WTC11 (cell line): ENCODE measurements around the gene TBC1D22A. TPM values are rescaled to one million over a fixed set of nuclear protein-coding genes. Genes with fewer than 3 reads are reported as not detected.

Source experiments
- ATAC-seq: fragments of 200-7000 bp; cut with Tn5 transposase; 2 replicates; pipeline ENCODE4 v1.10.0; 2021; ENCODE audit warnings: mild to moderate bottlenecking, moderate library complexity
- CTCF ChIA-PET: fragments of 300-600 bp; sonication (Branson Sonifier 250); formaldehyde crosslinking; loops from one replicate; lab custom pipeline; 2021; ENCODE audit warnings: antibody characterized with exemption; lab: Charles Lee
- POLR2A ChIA-PET: fragments of 350-600 bp; sonication (Branson Sonifier 250); formaldehyde crosslinking; loops from one replicate; lab custom pipeline; 2021; ENCODE audit warnings: antibody characterized with exemption; lab: Charles Lee
- DNase-seq: peaks from one replicate; pipeline ENCODE4 v3.0.0; 2021; ENCODE audit warnings: low spot score
- H3K27ac Mint-ChIP-seq: 2 replicates; pipeline ENCODE4 v1.8.0; 2021; ENCODE audit warnings: mixed read lengths
- H3K27me3 Mint-ChIP-seq: 2 replicates; pipeline ENCODE4 v1.8.0; 2021; ENCODE audit warnings: low read depth, mild to moderate bottlenecking, moderate library complexity, mixed read lengths
- H3K36me3 Mint-ChIP-seq: 2 replicates; pipeline ENCODE4 v1.8.0; 2021; ENCODE audit warnings: mixed read lengths
- H3K4me1 Mint-ChIP-seq: 2 replicates; pipeline ENCODE4 v1.8.0; 2022; ENCODE audit warnings: mixed read lengths
- H3K4me3 Mint-ChIP-seq: 2 replicates; pipeline ENCODE4 v1.8.0; 2021; ENCODE audit warnings: mild to moderate bottlenecking, moderate library complexity, mixed read lengths
- H3K9me3 Mint-ChIP-seq: 2 replicates; pipeline ENCODE4 v1.8.0; 2021; ENCODE audit warnings: mixed read lengths
- AR ChIP-seq: fragments of 250-450 bp; sonication (Bioruptor Pico); IDR thresholded peaks from 2 replicates; pipeline ENCODE4 v1.9.0; 2021; ENCODE audit warnings: mild to moderate bottlenecking
- E2F5 ChIP-seq: sonication (generic); formaldehyde crosslinking; IDR thresholded peaks from 2 replicates; pipeline ENCODE4 v1.8.1; 2022; ENCODE audit warnings: mild to moderate bottlenecking, moderate library complexity, missing genetic modification reagents
- ELF4 ChIP-seq: sonication (generic); formaldehyde crosslinking; IDR thresholded peaks from 2 replicates; pipeline ENCODE4 v1.8.1; 2022; ENCODE audit warnings: low read depth, mild to moderate bottlenecking, moderate library complexity, missing genetic modification reagents
- FOXP1 ChIP-seq: sonication (generic); formaldehyde crosslinking; IDR thresholded peaks from 2 replicates; pipeline ENCODE4 v1.8.0; 2022; ENCODE audit warnings: missing genetic modification reagents, mild to moderate bottlenecking, moderate library complexity, borderline replicate concordance
- FOXP4 ChIP-seq: sonication (generic); formaldehyde crosslinking; IDR thresholded peaks from 2 replicates; pipeline ENCODE4 v1.8.0; 2022; ENCODE audit warnings: mild to moderate bottlenecking, missing genetic modification reagents
- MLX ChIP-seq: sonication (generic); formaldehyde crosslinking; IDR thresholded peaks from 2 replicates; pipeline ENCODE4 v1.8.1; 2023; ENCODE audit warnings: mild to moderate bottlenecking, missing genetic modification reagents, moderate library complexity
- NR3C1 ChIP-seq: sonication (generic); formaldehyde crosslinking; conservative IDR thresholded peaks from 2 replicates; pipeline ENCODE4 v1.8.1; 2023; ENCODE audit warnings: low read depth, mild to moderate bottlenecking, missing genetic modification reagents
- SP1 ChIP-seq: sonication (generic); formaldehyde crosslinking; conservative IDR thresholded peaks from 2 replicates; pipeline ENCODE4 v1.8.1; 2022; ENCODE audit warnings: missing genetic modification reagents
- TCF7 ChIP-seq: sonication (generic); formaldehyde crosslinking; IDR thresholded peaks from 2 replicates; pipeline ENCODE4 v1.8.0; 2022; ENCODE audit warnings: mild to moderate bottlenecking, low read depth, missing genetic modification reagents, moderate library complexity
- ZMAT4 ChIP-seq: fragments of 250-450 bp; sonication (Bioruptor Pico); IDR thresholded peaks from 2 replicates; pipeline ENCODE4 v1.9.0; 2021; ENCODE audit warnings: mild to moderate bottlenecking
- ZSCAN18 ChIP-seq: fragments of 250-450 bp; sonication (Bioruptor Pico); IDR thresholded peaks from 2 replicates; pipeline ENCODE4 v2.1.2; 2022; ENCODE audit warnings: mild to moderate bottlenecking, moderate library complexity
- total RNA-seq: library from RNA; stranded (reverse); gene quantifications from 3 replicates; pipeline ENCODE4 v1.2.3, GENCODE V29; 2021

TBC1D22A gene
- total RNA-seq, 1 experiment from 2014 or later = 18.1 TPM

GRCh38 chr22:47090591-47091245 lies 328.3 kb downstream of the TBC1D22A start:
- H3K27ac Mint-ChIP-seq = peak overlapping the region; percentile 25
- POLR2A ChIA-PET = no interaction called here

More at GRCh38 chr22:47090591-47091245, 328.3 kb downstream of the TBC1D22A start:
- peak; percentile 38; the same call in 1 of the 2 replicates for ATAC-seq
- peak overlapping the region; percentile 71 for H3K4me3 Mint-ChIP-seq
- H3K27me3 Mint-ChIP-seq = peaks cover 4% of the 10 kb centered on the region
- peaks cover 13% of the 10 kb centered on the region for H3K36me3 Mint-ChIP-seq
- H3K4me1 Mint-ChIP-seq = peaks cover 42% of the 10 kb centered on the region
- CTCF ChIA-PET = no interaction called here
- H3K9me3 Mint-ChIP-seq = peaks cover 11% of the 10 kb centered on the region
- DNase-seq = peak; percentile 54
- no peak for TF ChIP-seq ZMAT4 (CRISPR knock-in tag)
- no peak for TF ChIP-seq E2F5 (CRISPR knock-in tag)
- no peak for TF ChIP-seq FOXP4 (CRISPR knock-in tag)
- TF ChIP-seq TCF7 (CRISPR knock-in tag) = no peak
- no peak for TF ChIP-seq SP1
- no peak for TF ChIP-seq ZSCAN18 (CRISPR knock-in tag)
- TF ChIP-seq AR = no peak
- no peak for TF ChIP-seq MLX (CRISPR knock-in tag)
- no peak for TF ChIP-seq NR3C1 (CRISPR knock-in tag)
- TF ChIP-seq ELF4 (CRISPR knock-in tag) = no peak
- no peak for TF ChIP-seq FOXP1 (CRISPR knock-in tag)
